H54 (cell line): ENCODE measurements around the gene PRR33.

Experiments used
- DNase-seq: peaks from one replicate; pipeline ENCODE4 v3.0.0; 2011; ENCODE audit warnings: low spot score, mixed read lengths; ENCODE audit not compliant: insufficient read length
- FAIRE-seq: peaks from 3 replicates; lab custom pipeline; 2011; peaks lifted over from hg19 to GRCh38; lab: Jason Lieb, UNC
- POLR2A ChIP-seq: IDR thresholded peaks from 2 replicates; pipeline ENCODE4 v1.6.1; 2011; ENCODE audit warnings: low read depth, mild to moderate bottlenecking, low read length

Gene PRR33

GRCh38 chr11:1866776-1867175, 24.9 kb downstream of the PRR33 start:
- DNase-seq (no peak), FAIRE-seq (no peak)
- TF ChIP-seq POLR2A = no peak

GRCh38 chr11:1866226-1866625, 25.5 kb downstream of the PRR33 start:
- DNase-seq (no peak), FAIRE-seq (no peak)
- TF ChIP-seq POLR2A = no peak

GRCh38 chr11:1864831-1865665, 26.6 kb downstream of the PRR33 start:
- TF ChIP-seq POLR2A = no peak

GRCh38 chr11:1864231-1864630, 27.5 kb downstream of the PRR33 start:
- no peak for FAIRE-seq

More at GRCh38 chr11:1864831-1865665, 26.6 kb downstream of the PRR33 start:
- FAIRE-seq = no peak
- no peak for DNase-seq

GRCh38 chr11:1863352-1864216, 28.1 kb downstream of the PRR33 start:
- FAIRE-seq = no peak
- TF ChIP-seq POLR2A = peak; percentile 30; the same call in 1 of the 2 replicates
- peak; percentile 97 for DNase-seq

More at GRCh38 chr11:1864231-1864630, 27.5 kb downstream of the PRR33 start:
- no peak for DNase-seq
- TF ChIP-seq POLR2A = no peak

- FAIRE-seq = peak; percentile 38
- peak; percentile 92 for DNase-seq
- TF ChIP-seq POLR2A = no peak
These were observed 28.9 kb downstream of the PRR33 start for GRCh38 chr11:1862588-1863351.

- no peak for DNase-seq
- no peak for FAIRE-seq
- TF ChIP-seq POLR2A = no peak
These were observed 30.0 kb downstream of the PRR33 start for GRCh38 chr11:1861435-1862411.

- FAIRE-seq = no peak
- DNase-seq = no peak
- TF ChIP-seq POLR2A = no peak
These were observed 31.6 kb downstream of the PRR33 start for GRCh38 chr11:1860108-1860507.

- no peak for FAIRE-seq
- no peak for TF ChIP-seq POLR2A
These were observed 32.7 kb downstream of the PRR33 start for GRCh38 chr11:1859004-1859403.

GRCh38 chr11:1858576-1858975, 33.1 kb downstream of the PRR33 start:
- no peak for DNase-seq
- no peak for TF ChIP-seq POLR2A
- no peak for FAIRE-seq

More at GRCh38 chr11:1859004-1859403, 32.7 kb downstream of the PRR33 start:
- no peak for DNase-seq

- no peak for FAIRE-seq
These were observed 33.5 kb downstream of the PRR33 start for GRCh38 chr11:1858154-1858553.

GRCh38 chr11:1857064-1857463, 34.6 kb downstream of the PRR33 start:
- DNase-seq = no peak
- no peak for FAIRE-seq
- TF ChIP-seq POLR2A = no peak

More at GRCh38 chr11:1858154-1858553, 33.5 kb downstream of the PRR33 start:
- DNase-seq = no peak
- TF ChIP-seq POLR2A = no peak
